ENCODE results near the gene EDIL3. TPM values are rescaled to one million over a fixed set of nuclear protein-coding genes. Genes with fewer than 3 reads are reported as not detected.

The EDIL3 gene
- total and polyA plus RNA-seq, 9 of the 15 experiments (the other 6 are each of a cell fraction or from before 2014, with no cell fraction given) = 0.09 TPM; not detected in 8

- no peak for TF ChIP-seq PKNOX1 (IDR thresholded peaks at IDR 0.05)
- TF ChIP-seq MLLT1 (IDR thresholded peaks at IDR 0.05) = no peak
- TF ChIP-seq TCF7 (IDR thresholded peaks at IDR 0.05; ENCODE audit: borderline replicate concordance) = no peak
- no peak for TF ChIP-seq MCM7 (IDR thresholded peaks at IDR 0.05)
- TF ChIP-seq RCOR1 (IDR thresholded peaks at IDR 0.05; ENCODE audit: borderline replicate concordance in 1 of 2, low read depth in 2 of 2, low read length in 2 of 2) = no peak
Measured at GRCh38 chr5:84091127-84091799, 293.4 kb downstream of the EDIL3 start (continued).

GRCh38 chr5:84088996-84089395 is 295.7 kb downstream of the EDIL3 start:
- Histone ChIP-seq H3K27me3 (ENCODE audit: control insufficient read depth in 2 of 2, insufficient read depth in 2 of 2, low read length in 2 of 2) (no peaks in the 10 kb centered on the region), H3K9ac (ENCODE audit: insufficient read depth in 1 of 2, low read depth in 2 of 2, low read length in 2 of 2) (no peak overlapping the region), H3K4me1 (replicated peaks in 1 of 2; ENCODE audit: control insufficient read depth in 2 of 2, insufficient read depth in 2 of 2, low read length in 2 of 2) (no peaks in the 10 kb centered on the region), H3K9me1 (ENCODE audit: control insufficient read depth, insufficient read depth, low read length) (no peaks in the 10 kb centered on the region), H3K36me3 (ENCODE audit: control insufficient read depth, insufficient read depth, low read length) (no peaks in the 10 kb centered on the region), H3K4me2 (ENCODE audit: insufficient read depth, low read length) (no peak overlapping the region), H3K4me3 (no peak overlapping the region), H3K9me3 (replicated peaks; ENCODE audit: control insufficient read depth, insufficient read depth, low read depth, low read length) (no peaks in the 10 kb centered on the region; the same call in 1 of the 2 replicates), H3K79me2 (ENCODE audit: control insufficient read depth, insufficient read depth, low read length) (no peaks in the 10 kb centered on the region), H3K27ac (ENCODE audit: extremely low read depth, low read depth, low read length) (no peak overlapping the region), H2AFZ (ENCODE audit: low read depth, low read length) (no peak overlapping the region), H4K20me1 (replicated peaks; ENCODE audit: control insufficient read depth, insufficient read depth, low read length) (no peaks in the 10 kb centered on the region)
- intact Hi-C loops (cut with micrococcal nuclease) (no loop called here), in situ Hi-C loops (cut with MboI) (no loop called here)
- WGBS (ENCODE audit: insufficient coverage, low coverage, missing lambda C conversion rate) = 0% methylated on average over 2 of the region's 2 CpGs
- CTCF ChIA-PET (ENCODE audit: low intra/inter-chr PET ratio) = no interaction called here
- TF ChIP-seq ZBTB26 (CRISPR knock-in tag; IDR thresholded peaks at IDR 0.05) (no peak), SNRNP70 (optimal IDR thresholded peaks at IDR 0.05; ENCODE audit: low read depth, low read length) (no peak), TFAM (CRISPR knock-in tag; conservative IDR thresholded peaks at IDR 0.05) (no peak), RAD21 (CRISPR knock-in tag; conservative IDR thresholded peaks at IDR 0.05 in 1 of 2, IDR thresholded peaks at IDR 0.05 in 1 of 2) (peak; percentile 28 to 29; a peak in 2 of 4 replicates), KDM5B (IDR thresholded peaks at IDR 0.05; ENCODE audit: insufficient replicate concordance, low read depth, low read length) (no peak), ZNF79 (CRISPR knock-in tag; IDR thresholded peaks at IDR 0.05; ENCODE audit: low read depth) (no peak), PPARD (CRISPR knock-in tag; IDR thresholded peaks at IDR 0.05) (no peak), TBP (optimal IDR thresholded peaks at IDR 0.05; ENCODE audit: low read depth, low read length) (no peak)
- DNase-seq (ENCODE audit: extremely low read depth in 1 of 4, low spot score in 3 of 4) (peak in 1 of 4 experiments; percentile 4), FAIRE-seq (no peak), ATAC-seq (no peak)
- POLR2A ChIA-PET = no interaction called here
- no TSS peak for BruUV-seq (replicated peaks)

Data from K562 (cell line).